Hematopoietic multipotent progenitor cell treated with erythropoietin and hydrocortisone succinate and interleukin-3 and kit ligand, for 8 days (in vitro differentiated cells): ENCODE data around the gene RAX.
A peak's percentile ranks its signal among the peaks of the same experiment; 100 is the strongest.
"Not testable (repeated sequence)": the region's sequence is repeated elsewhere in the genome, so short reads cannot be mapped to it uniquely, and the experiment has no call there.

Source experiments
- DNase-seq: peaks from one replicate; pipeline ENCODE4 v3.0.0-alpha.2; 2015

The RAX gene

GRCh38 chr18:59272221-59272888, 899 bp downstream of the RAX start:
- DNase-seq = no peak

GRCh38 chr18:59271606-59272220, 1.5 kb downstream of the RAX start:
- DNase-seq = no peak

- no peak for DNase-seq
Observed at GRCh38 chr18:59270689-59271257, 2.5 kb downstream of the RAX start.

- no peak for DNase-seq
Observed at GRCh38 chr18:59269563-59270119, 3.6 kb downstream of the RAX start.

- peak; percentile 29 for DNase-seq
Observed at GRCh38 chr18:59268721-59269562, 4.3 kb downstream of the RAX start.

- DNase-seq = no peak
Observed at GRCh38 chr18:59268127-59268720, 5.0 kb downstream of the RAX start.

GRCh38 chr18:59267503-59268126, 5.6 kb downstream of the RAX start:
- no peak for DNase-seq

- no peak for DNase-seq
Observed at GRCh38 chr18:59266886-59267502, 6.3 kb downstream of the RAX start.

- DNase-seq = no peak
Observed at GRCh38 chr18:59266459-59266858, 6.8 kb downstream of the RAX start.

- DNase-seq = no peak
Observed at GRCh38 chr18:59265974-59266369, 7.3 kb downstream of the RAX start.

- no peak for DNase-seq
Observed at GRCh38 chr18:59265246-59265973, 7.8 kb downstream of the RAX start.

- no peak for DNase-seq
Observed at GRCh38 chr18:59264651-59265245, 8.5 kb downstream of the RAX start.

GRCh38 chr18:59264121-59264571, 9.1 kb downstream of the RAX start:
- DNase-seq = no peak

GRCh38 chr18:59263661-59264060, 9.6 kb downstream of the RAX start:
- DNase-seq = no peak

GRCh38 chr18:59262243-59262642, 11.0 kb downstream of the RAX start:
- not testable (repeated sequence) for DNase-seq

- not testable (repeated sequence) for DNase-seq
Observed at GRCh38 chr18:59261842-59262241, 11.4 kb downstream of the RAX start.

GRCh38 chr18:59255491-59255890, 17.8 kb downstream of the RAX start:
- DNase-seq = not testable (repeated sequence)

GRCh38 chr18:59249199-59249774, 24.0 kb downstream of the RAX start:
- DNase-seq = peak; percentile 47

- DNase-seq = no peak
Observed at GRCh38 chr18:59246796-59247195, 26.5 kb downstream of the RAX start.

- no peak for DNase-seq
Observed at GRCh38 chr18:59242906-59243305, 30.3 kb downstream of the RAX start.
